ENCODE results near the gene DENND4A.
A peak's percentile ranks its signal among the peaks of the same experiment; 100 is the strongest.
"Not testable (repeated sequence)": the region's sequence is repeated elsewhere in the genome, so short reads cannot be mapped to it uniquely, and the experiment has no call there.

Gene DENND4A

DNA sequence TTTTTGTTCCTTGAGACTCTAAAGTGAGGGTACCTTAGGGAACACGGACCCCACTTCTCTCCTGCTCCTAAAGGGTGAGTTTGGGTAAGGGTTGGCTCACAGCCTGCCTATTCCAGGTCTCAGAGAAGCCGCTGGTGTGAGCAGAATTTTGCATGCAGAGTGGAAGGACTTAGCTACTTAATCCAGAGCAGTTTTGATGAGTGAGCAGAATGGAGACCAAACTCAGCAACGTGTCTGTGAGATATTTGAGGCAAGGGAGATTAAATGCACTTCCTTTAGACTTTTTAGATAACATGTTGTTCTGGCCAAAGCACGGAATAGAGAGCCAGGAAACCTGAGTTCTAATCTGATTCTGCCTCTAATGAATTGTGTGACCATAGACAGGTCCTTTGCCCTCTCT is 165.2 kb downstream of the DENND4A start:
- no peak for DNase-seq

- DNase-seq: no peak
Measured at GRCh38 chr15:65623103-65623502, 169.0 kb downstream of the DENND4A start.

- no peak for DNase-seq
Measured at GRCh38 chr15:65621638-65622037, 170.5 kb downstream of the DENND4A start, which contains the start of gene SLC24A1. Gene SLC24A1, plus strand, starts transcription at chr15:65621938. Its CDS starts 2,143 bp downstream, at chr15:65624081.

GRCh38 chr15:65620833-65621232 is 171.3 kb downstream of the DENND4A start:
- no peak for DNase-seq

DNA sequence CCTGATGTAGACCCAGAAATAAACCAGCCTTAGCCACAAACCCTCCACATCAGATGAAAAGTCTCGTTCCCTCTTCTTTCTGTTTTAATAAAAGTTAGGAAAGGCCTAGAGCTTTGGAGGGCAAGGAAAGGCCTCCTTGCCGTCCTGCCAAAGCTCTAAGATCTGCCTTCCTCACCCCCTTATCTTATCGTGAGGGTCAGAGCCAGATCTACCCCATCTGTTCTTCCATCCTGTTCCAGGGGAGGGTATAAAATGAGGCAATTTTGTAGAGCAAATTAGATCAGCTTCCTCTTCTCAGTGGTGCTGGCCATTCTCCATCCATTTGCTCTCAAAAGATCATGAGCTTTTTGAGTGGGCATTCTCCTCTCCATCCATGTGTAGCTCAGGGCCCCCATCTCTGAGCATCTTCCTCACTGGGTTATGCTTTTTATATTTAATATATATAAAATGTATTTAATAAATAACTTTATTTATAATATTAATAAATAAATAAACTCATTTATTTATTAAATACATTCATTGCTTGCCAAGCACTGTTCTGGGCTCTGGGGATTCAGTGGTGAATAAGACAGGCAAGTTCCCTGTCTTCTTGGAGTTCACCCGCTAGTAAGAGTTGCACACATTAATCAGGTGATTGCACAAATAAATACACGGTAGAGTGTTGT is 172.3 kb downstream of the DENND4A start:
- DNase-seq: no peak

- no peak for DNase-seq
Measured at GRCh38 chr15:65618560-65619109, 173.5 kb downstream of the DENND4A start.

GRCh38 chr15:65615887-65616286 is 176.2 kb downstream of the DENND4A start:
- not testable (repeated sequence) for DNase-seq

DNA sequence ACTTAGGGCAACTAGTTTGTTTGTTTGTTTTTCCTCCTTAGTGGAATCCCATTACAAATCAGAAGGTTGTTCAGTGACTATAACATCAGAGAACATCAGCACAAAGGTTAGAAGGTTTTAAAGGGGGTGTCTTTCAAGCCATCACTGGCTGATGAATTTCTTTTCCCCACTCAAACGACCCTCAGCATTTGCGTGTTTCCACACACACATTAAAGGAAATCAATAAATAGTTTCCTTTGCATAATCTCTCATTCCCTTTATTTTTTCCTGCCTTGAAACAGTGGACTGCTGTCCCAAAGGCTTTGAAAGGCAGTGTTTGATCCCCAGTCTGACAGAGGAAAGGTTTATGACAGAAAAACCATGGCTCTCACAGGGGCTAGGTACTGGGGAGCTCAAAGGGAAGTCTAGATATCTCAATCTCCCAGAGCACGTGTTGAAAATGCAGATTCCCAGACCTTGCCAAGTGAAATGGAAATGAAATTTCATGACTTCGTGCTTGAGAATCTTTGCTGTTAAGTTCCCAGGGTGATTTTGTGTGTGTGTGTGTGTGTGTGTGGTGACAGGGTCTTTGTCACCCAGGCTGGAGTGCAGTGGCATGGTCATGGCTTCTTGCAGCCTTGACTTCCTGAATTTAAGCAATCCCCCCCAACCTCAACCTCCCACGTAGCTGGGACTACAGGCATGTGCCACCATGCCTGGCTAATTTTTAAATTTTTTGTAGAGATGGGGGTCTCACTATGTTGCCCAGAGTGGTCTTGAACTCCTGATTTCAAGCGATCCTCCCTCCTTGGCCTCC is 178.9 kb downstream of the DENND4A start:
- no peak for DNase-seq

GRCh38 chr15:65612616-65612946 is 179.5 kb downstream of the DENND4A start:
- no peak for DNase-seq

DNA sequence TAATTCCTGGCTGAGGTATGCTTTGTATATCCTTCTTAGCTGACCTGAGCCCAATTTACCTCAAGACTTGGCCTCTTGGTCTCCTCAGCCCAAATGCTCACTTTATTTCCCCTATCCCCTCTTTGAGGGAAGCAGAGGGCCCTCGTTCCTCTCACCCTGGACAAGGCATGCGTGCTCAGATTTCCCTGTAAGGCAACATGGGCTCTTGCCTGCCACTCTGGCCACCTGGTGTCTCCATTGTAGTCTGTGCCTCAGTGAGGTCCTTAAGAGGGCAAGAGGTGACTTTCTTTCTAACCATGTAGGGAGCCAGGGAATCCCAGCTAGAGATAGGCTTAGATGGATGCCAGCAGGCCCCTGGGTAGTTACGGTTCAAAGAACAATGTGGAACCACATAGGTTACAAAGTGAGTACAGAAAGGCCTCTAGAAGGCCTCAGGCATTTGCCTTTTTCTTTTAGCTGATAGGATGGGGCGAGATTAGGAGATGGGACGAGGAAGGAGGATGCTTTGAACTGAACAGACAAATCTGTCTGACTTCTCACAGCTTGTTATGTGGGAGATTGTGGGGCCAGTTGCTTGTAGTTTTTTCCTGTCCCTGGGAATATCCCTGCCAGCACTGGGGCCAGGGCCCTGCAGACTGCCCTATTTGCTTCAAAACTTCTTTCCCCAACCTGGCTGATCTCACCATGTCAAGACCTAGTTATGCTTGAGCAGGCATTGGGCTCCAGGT is 180.0 kb downstream of the DENND4A start:
- DNase-seq: no peak

DNA sequence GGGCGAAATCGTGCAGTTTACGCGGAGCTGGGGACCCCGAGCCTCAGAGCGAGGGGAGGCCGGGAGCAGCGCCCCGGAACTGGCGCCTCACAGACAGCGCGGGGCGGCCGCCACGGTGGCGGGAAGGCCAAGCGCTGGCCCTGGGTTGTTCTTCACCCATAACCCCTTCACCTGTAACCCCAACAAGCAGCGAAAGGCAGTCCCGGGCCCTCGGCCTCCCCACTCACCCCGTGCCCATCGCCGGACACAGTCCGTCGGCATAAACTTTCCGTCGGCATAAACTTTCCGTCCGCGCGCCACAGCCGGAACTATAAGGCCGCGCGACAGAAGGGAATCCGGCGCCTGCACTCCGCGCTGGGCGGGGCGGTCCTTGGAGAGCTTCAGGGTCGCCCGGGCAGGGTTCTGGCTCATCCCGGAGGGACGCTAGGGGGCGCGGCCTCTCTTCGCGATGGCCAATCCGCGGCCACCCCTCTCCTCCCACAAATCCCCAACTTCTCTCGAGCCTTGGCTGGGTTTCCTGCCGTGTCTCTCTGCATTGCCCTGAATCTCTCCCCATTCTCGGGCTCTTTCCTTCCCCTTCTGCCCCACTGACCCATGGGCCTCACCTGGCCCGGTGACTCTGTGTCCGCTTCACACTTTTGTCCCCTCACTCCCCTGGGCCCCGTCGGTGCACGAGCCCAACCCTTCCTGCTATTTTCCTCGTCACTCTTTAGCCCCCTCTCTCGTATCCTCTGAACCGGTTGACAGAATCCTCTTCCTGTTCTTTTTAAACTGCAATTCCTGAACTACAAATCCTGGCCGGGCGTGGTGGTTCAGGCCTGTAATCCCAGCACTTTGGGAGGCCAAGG is 181.0 kb downstream of the DENND4A start, which contains the start of gene INTS14:
Gene INTS14 (minus strand): TSS at position 261 of the 848 bp plus-strand sequence. CDS start 3,751 bp downstream, outside the sequence.
- DNase-seq: peak; percentile 98
